Stimulated activated CD8-positive, alpha-beta memory T cell treated with anti-CD3 and anti-CD28 coated beads, Interleukin-7, amount 100 ng/mL, for 24 hours (primary cell): ENCODE results near the gene ASCC1.
"Not testable (repeated sequence)": the region's sequence is repeated elsewhere in the genome, so short reads cannot be mapped to it uniquely, and the experiment has no call there.

ENCODE experiments used
- DNase-seq: peaks from one replicate; pipeline ENCODE4 v3.0.0-alpha.2; 2020; ENCODE audit warnings: low read depth

Gene ASCC1

GRCh38 chr10:72215611-72216549 lies at the start of gene ASCC1, which contains the start of gene ANAPC16:
ASCC1 (minus strand) TSS chr10:72216276; CDS start chr10:72213298, 2,978 bp downstream.
ANAPC16 (plus strand) TSS chr10:72216012; CDS start chr10:72223915, 7,903 bp downstream.
- DNase-seq = peak; percentile 91

GRCh38 chr10:72265508-72265907 lies 49.4 kb upstream of the ASCC1 start:
- DNase-seq = no peak

GRCh38 chr10:72264536-72264935 lies 48.5 kb upstream of the ASCC1 start:
- no peak for DNase-seq

GRCh38 chr10:72263613-72264241 lies 47.7 kb upstream of the ASCC1 start:
- DNase-seq = no peak

- DNase-seq = no peak
These were observed 45.8 kb upstream of the ASCC1 start for GRCh38 chr10:72261784-72262404.

GRCh38 chr10:72260976-72261783 lies 45.1 kb upstream of the ASCC1 start:
- no peak for DNase-seq

GRCh38 chr10:72260239-72260975 lies 44.3 kb upstream of the ASCC1 start:
- DNase-seq = peak; percentile 77

- DNase-seq = no peak
These were observed 43.6 kb upstream of the ASCC1 start for GRCh38 chr10:72259491-72260238.

- DNase-seq = no peak
These were observed 42.5 kb upstream of the ASCC1 start for GRCh38 chr10:72258617-72259016.

GRCh38 chr10:72257051-72257892 lies 41.2 kb upstream of the ASCC1 start:
- no peak for DNase-seq

- DNase-seq = no peak
These were observed 40.1 kb upstream of the ASCC1 start for GRCh38 chr10:72255977-72256729.

- no peak for DNase-seq
These were observed 38.9 kb upstream of the ASCC1 start for GRCh38 chr10:72254813-72255568.

- no peak for DNase-seq
These were observed 37.5 kb upstream of the ASCC1 start for GRCh38 chr10:72253578-72253977.

GRCh38 chr10:72252972-72253371 lies 36.9 kb upstream of the ASCC1 start:
- DNase-seq = no peak

- no peak for DNase-seq
These were observed 35.6 kb upstream of the ASCC1 start for GRCh38 chr10:72251635-72252034.

- DNase-seq = no peak
These were observed 34.6 kb upstream of the ASCC1 start for GRCh38 chr10:72250666-72251065.

GRCh38 chr10:72249176-72249862 lies 33.2 kb upstream of the ASCC1 start:
- not testable (repeated sequence) for DNase-seq
